ENCODE data around the gene YWHAH.
"Not testable (repeated sequence)": the region's sequence is repeated elsewhere in the genome, so short reads cannot be mapped to it uniquely, and the experiment has no call there.

The YWHAH gene

GRCh38 chr22:31981976-31982375, 37.6 kb downstream of the YWHAH start:
- not testable (repeated sequence) for DNase-seq (ENCODE audit: low read depth, low spot score)

- no peak for DNase-seq (ENCODE audit: low read depth, low spot score)
These were observed 39.7 kb downstream of the YWHAH start for GRCh38 chr22:31983911-31984656.

- no peak for DNase-seq (ENCODE audit: low read depth, low spot score)
These were observed 42.9 kb downstream of the YWHAH start for GRCh38 chr22:31987218-31987617.

GRCh38 chr22:31991102-31991839, 46.9 kb downstream of the YWHAH start:
- no peak for DNase-seq (ENCODE audit: low read depth, low spot score)

- no peak for DNase-seq (ENCODE audit: low read depth, low spot score)
These were observed 50.7 kb downstream of the YWHAH start for GRCh38 chr22:31995046-31995445.

DNA sequence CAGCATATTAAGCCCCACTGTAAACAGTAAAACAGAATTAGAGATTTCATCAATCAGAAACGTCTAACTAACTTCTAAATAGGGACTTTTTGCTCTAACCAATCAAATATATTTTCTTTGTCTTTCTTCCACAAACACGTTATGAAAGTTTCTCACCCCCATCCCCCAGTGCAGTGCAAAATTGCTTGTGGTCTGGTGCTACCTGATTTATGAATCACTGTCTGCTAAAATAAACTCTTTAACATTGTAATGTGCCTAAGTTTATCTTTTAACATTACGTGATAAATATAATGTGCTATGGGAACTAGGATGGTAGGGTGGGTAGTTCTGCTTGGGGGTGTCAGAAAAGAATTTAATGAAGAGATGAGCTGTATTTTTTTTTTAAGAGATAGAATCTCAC, 51.5 kb downstream of the YWHAH start:
- no peak for DNase-seq (ENCODE audit: low read depth, low spot score)

DNA sequence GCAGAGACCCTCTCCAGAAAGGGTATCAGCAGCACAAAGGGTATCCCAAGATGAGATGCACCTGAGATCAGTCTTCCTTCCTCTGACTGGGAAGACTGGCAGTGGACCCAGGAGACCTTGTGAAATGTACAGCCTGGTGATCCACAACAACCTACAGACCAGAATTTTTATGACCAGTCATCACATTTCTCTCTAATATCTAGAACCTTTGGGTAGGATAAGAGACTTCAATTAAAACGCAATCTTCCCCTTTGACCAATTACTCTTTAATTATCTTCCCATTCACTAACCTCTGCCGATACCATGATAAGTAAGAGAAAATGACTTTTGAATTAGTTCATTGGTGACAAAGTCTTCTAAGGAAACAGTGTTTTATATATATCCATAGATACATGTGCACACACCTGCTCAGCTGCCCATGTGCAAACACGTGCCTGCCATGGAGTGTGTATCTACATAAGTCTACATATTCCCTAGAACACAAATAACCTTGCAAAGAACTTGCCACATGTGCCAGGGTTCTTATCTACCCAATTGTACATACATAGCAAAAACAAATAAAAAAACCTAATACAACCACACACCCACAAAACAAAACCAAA, 54.5 kb downstream of the YWHAH start:
- no peak for DNase-seq (ENCODE audit: low read depth, low spot score)

DNA sequence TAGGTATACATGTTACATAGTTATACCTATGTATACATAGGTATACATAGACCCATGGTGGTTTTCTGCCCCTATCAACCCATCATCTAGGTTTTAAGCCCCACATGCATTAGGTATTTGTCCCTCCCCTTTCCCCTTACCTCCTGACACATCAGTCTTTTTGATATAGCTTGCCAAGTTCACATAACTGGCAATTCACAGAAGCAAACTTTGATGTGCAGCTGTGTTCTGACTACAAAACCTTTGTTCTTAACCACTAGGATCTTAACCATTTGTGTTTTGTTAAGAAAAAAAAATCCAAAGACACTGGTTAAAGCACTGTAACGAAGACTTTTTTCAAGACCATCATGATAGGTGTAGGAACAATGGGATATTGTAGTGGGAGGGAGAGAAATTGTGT, 55.8 kb downstream of the YWHAH start:
- DNase-seq (ENCODE audit: low read depth, low spot score), result no peak

GRCh38 chr22:32005453-32005852, 61.1 kb downstream of the YWHAH start:
- no peak for DNase-seq (ENCODE audit: low read depth, low spot score)
